ENCODE results near the gene PPP2R2D. TPM values are rescaled to one million over a fixed set of nuclear protein-coding genes. Genes with fewer than 3 reads are reported as not detected.

The PPP2R2D gene
- total and polyA plus RNA-seq, 9 donors = 26.7 to 62.9 (median 42.0) TPM

- Histone ChIP-seq H3K27me3 (no peaks in the 10 kb centered on the region), H3K36me3 (no peaks in the 10 kb centered on the region), H3K9me3 (no peaks in the 10 kb centered on the region), H3K27ac (no peak overlapping the region), H3K4me1 (ENCODE audit: insufficient read depth) (no peaks in the 10 kb centered on the region), H3K4me3 (no peak overlapping the region)
- peak in 1 of 5 donors; percentile 12 for DNase-seq
- WGBS, 3 donors = 88 to 93% (median 88%) methylated on average over 23 to 25 of the region's 25 CpGs
- intact Hi-C loops (cut with DNase I) = no loop called here
- TF ChIP-seq POLR2A (IDR thresholded peaks at IDR 0.05) = no peak
- no peak for TF ChIP-seq EP300 (IDR thresholded peaks at IDR 0.05)
- TF ChIP-seq CTCF (IDR thresholded peaks at IDR 0.05) = no peak
Observed at GRCh38 chr10:131852823-131853609, 47.8 kb upstream of the PPP2R2D start.

GRCh38 chr10:131853610-131853964 is 47.2 kb upstream of the PPP2R2D start:
- Histone ChIP-seq H3K4me3 (no peak overlapping the region), H3K27me3 (no peaks in the 10 kb centered on the region), H3K27ac (no peak overlapping the region), H3K9me3 (no peaks in the 10 kb centered on the region), H3K4me1 (ENCODE audit: insufficient read depth) (no peaks in the 10 kb centered on the region), H3K36me3 (no peaks in the 10 kb centered on the region)
- TF ChIP-seq CTCF (IDR thresholded peaks at IDR 0.05) (no peak), POLR2A (IDR thresholded peaks at IDR 0.05) (no peak), EP300 (IDR thresholded peaks at IDR 0.05) (no peak)
- peak in 1 of 5 donors; percentile 1 for DNase-seq
- 89 to 92% (median 92%) methylated on average over 13 of the region's 13 CpGs for WGBS, 3 donors
- intact Hi-C loops (cut with DNase I) = no loop called here

- no peaks in the 10 kb centered on the region for H3K9me3 ChIP-seq
- no peaks in the 10 kb centered on the region for H3K36me3 ChIP-seq
- DNase-seq = peak in 1 of 5 donors; percentile 19
- no peak overlapping the region for H3K27ac ChIP-seq
- 74 to 79% (median 76%) methylated on average over 22 of the region's 22 CpGs for WGBS, 3 donors
- no peak overlapping the region for H3K4me3 ChIP-seq
- intact Hi-C loops (cut with DNase I) = no loop called here
- H3K4me1 ChIP-seq (ENCODE audit: insufficient read depth) = no peaks in the 10 kb centered on the region
- no peak for TF ChIP-seq EP300 (IDR thresholded peaks at IDR 0.05)
- TF ChIP-seq CTCF (IDR thresholded peaks at IDR 0.05) = no peak
- no peak for TF ChIP-seq POLR2A (IDR thresholded peaks at IDR 0.05)
- no peaks in the 10 kb centered on the region for H3K27me3 ChIP-seq
Observed at GRCh38 chr10:131854579-131855335, 46.1 kb upstream of the PPP2R2D start.

GRCh38 chr10:131855461-131856401 is 45.1 kb upstream of the PPP2R2D start:
- Histone ChIP-seq H3K27ac (no peak overlapping the region), H3K9me3 (no peaks in the 10 kb centered on the region), H3K4me3 (no peak overlapping the region), H3K27me3 (no peaks in the 10 kb centered on the region), H3K4me1 (ENCODE audit: insufficient read depth) (no peaks in the 10 kb centered on the region), H3K36me3 (no peaks in the 10 kb centered on the region)
- WGBS, 3 donors = 74 to 81% (median 75%) methylated on average over 17 to 23 of the region's 23 CpGs
- intact Hi-C loops (cut with DNase I) = no loop called here
- no peak for TF ChIP-seq CTCF (IDR thresholded peaks at IDR 0.05)
- no peak for DNase-seq
